ENCODE results near the gene CACNA2D3.

- TF ChIP-seq NPAS2 (CRISPR knock-in tag; IDR thresholded peaks at IDR 0.05; ENCODE audit: borderline replicate concordance), result no peak
- no peak for TF ChIP-seq SMC3 (IDR thresholded peaks at IDR 0.05)
- no peak for TF ChIP-seq CTCF (IDR thresholded peaks at IDR 0.05)
- TF ChIP-seq, protein P1, sequence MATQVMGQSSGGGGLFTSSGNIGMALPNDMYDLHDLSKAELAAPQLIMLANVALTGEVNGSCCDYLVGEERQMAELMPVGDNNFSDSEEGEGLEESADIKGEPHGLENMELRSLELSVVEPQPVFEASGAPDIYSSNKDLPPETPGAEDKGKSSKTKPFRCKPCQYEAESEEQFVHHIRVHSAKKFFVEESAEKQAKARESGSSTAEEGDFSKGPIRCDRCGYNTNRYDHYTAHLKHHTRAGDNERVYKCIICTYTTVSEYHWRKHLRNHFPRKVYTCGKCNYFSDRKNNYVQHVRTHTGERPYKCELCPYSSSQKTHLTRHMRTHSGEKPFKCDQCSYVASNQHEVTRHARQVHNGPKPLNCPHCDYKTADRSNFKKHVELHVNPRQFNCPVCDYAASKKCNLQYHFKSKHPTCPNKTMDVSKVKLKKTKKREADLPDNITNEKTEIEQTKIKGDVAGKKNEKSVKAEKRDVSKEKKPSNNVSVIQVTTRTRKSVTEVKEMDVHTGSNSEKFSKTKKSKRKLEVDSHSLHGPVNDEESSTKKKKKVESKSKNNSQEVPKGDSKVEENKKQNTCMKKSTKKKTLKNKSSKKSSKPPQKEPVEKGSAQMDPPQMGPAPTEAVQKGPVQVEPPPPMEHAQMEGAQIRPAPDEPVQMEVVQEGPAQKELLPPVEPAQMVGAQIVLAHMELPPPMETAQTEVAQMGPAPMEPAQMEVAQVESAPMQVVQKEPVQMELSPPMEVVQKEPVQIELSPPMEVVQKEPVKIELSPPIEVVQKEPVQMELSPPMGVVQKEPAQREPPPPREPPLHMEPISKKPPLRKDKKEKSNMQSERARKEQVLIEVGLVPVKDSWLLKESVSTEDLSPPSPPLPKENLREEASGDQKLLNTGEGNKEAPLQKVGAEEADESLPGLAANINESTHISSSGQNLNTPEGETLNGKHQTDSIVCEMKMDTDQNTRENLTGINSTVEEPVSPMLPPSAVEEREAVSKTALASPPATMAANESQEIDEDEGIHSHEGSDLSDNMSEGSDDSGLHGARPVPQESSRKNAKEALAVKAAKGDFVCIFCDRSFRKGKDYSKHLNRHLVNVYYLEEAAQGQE (IDR thresholded peaks at IDR 0.05), result no peak
- TF ChIP-seq RFX5 (IDR thresholded peaks at IDR 0.05), result no peak
- no peak for TF ChIP-seq CHD4 (IDR thresholded peaks at IDR 0.05; ENCODE audit: borderline replicate concordance)
- TF ChIP-seq POLR2AphosphoS2 (conservative IDR thresholded peaks at IDR 0.05; ENCODE audit: low read length), result no peak
Observed at GRCh38 chr3:55069950-55070349, 947.6 kb downstream of the CACNA2D3 start.

Data from A549 (cell line).